Measurements from ENCODE around the gene ABCB6.

GRCh38 chr2:219180961-219181360 is 37.8 kb downstream of the ABCB6 start:
- TF ChIP-seq CTCF (IDR thresholded peaks at IDR 0.05) (no peak), POLR2A (IDR thresholded peaks at IDR 0.05) (no peak)
